ENCODE measurements around the gene HAUS3.

- TF ChIP-seq SUZ12 (IDR thresholded peaks at IDR 0.05; ENCODE audit: extremely low read depth, insufficient read depth, insufficient read length) = no peak
- TF ChIP-seq YY1 (IDR thresholded peaks at IDR 0.05; ENCODE audit: insufficient read depth, insufficient read length) = no peak
- TF ChIP-seq ZNF274 (IDR thresholded peaks at IDR 0.05; ENCODE audit: low read depth, low read length) = no peak
These were observed 16.4 kb upstream of the HAUS3 start for GRCh38 chr4:2258091-2259035.

Measured in NT2/D1 (cell line).